ENCODE measurements around the gene RXFP2.
A peak's percentile ranks its signal among the peaks of the same experiment; 100 is the strongest.

DNA sequence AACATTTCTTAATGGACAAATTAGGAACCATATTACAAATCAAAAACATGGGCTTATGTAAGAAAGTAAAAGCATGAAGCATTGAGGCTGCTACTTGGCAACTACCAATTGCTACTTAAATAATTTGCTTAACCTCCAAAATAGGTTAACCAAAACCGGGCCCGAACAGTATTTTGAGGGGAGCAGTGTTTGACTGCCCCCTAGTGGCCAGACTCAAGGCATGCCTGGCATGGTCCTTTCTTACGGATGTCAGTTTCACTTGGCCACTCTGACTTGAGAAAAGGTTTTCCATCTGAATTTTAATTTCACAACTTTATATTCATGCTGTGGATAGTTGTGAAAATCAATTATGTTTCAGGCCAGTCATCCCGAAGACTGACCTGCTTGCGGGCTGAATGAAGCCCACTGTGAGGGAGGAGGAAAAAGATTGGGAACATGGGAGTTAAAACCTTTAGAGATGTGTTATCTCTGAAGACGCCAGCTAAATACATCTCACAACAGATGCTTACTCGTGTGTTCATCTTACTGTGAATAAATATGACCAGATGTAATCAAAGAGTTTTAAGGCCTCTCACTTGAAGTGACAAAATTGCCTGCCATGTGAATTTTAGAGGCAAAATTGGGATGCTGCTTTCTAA is 2.9 kb downstream of the RXFP2 start:
- TF ChIP-seq, protein P1, sequence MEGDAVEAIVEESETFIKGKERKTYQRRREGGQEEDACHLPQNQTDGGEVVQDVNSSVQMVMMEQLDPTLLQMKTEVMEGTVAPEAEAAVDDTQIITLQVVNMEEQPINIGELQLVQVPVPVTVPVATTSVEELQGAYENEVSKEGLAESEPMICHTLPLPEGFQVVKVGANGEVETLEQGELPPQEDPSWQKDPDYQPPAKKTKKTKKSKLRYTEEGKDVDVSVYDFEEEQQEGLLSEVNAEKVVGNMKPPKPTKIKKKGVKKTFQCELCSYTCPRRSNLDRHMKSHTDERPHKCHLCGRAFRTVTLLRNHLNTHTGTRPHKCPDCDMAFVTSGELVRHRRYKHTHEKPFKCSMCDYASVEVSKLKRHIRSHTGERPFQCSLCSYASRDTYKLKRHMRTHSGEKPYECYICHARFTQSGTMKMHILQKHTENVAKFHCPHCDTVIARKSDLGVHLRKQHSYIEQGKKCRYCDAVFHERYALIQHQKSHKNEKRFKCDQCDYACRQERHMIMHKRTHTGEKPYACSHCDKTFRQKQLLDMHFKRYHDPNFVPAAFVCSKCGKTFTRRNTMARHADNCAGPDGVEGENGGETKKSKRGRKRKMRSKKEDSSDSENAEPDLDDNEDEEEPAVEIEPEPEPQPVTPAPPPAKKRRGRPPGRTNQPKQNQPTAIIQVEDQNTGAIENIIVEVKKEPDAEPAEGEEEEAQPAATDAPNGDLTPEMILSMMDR (conservative IDR thresholded peaks at IDR 0.05; ENCODE audit: low read length): peak; percentile 99
- TF ChIP-seq EZH2phosphoT487 (IDR thresholded peaks at IDR 0.05; ENCODE audit: borderline replicate concordance): no peak

Measured in Loucy (cell line).